A549 (cell line): ENCODE results near the gene TCF4. TPM values are rescaled to one million over a fixed set of nuclear protein-coding genes. Genes with fewer than 3 reads are reported as not detected.

Experiments
- ATAC-seq, 2 experiments: fragments of 200-7000 bp in 1 of 2; fragments of >200 bp in 1 of 2; cut with Nextera tagmentation in 1 of 2; cut with Tn5 transposase in 1 of 2; 3 replicates each; pipeline versions ENCODE4 v1.8.0 to v1.9.1; 2018 to 2020; ENCODE audit warnings: mild to moderate bottlenecking in 1 of 2, moderate library complexity in 1 of 2
- CTCF ChIA-PET: fragments of 300-600 bp; sonication (Branson Sonifier 250); formaldehyde crosslinking; extraction: SDS; loops from one replicate; lab custom pipeline; 2021; ENCODE audit warnings: antibody characterized with exemption, inconsistent platforms; lab: Yijun Ruan, JAX
- POLR2A ChIA-PET: fragments of 350-600 bp; formaldehyde crosslinking; extraction: SDS; loops from one replicate; lab custom pipeline; 2021; ENCODE audit warnings: antibody characterized with exemption, inconsistent platforms; lab: Yijun Ruan, JAX
- DNase-seq, 2 experiments: peaks; one replicate each; pipeline versions ENCODE4 v3.0.0 to v3.0.0-alpha.2; 2011 to 2016; ENCODE audit warnings: low read depth in 1 of 2, low spot score in 1 of 2
- FAIRE-seq: peaks from 2 replicates; lab custom pipeline; 2011; peaks lifted over from hg19 to GRCh38; lab: Jason Lieb, UNC
- H3K27ac ChIP-seq, 2 experiments: fragments of >200 bp; sonication (Bioruptor Twin); formaldehyde crosslinking; 3 replicates each; pipeline ENCODE4 v1.5.1; 2016 to 2017
- H3K4me1 ChIP-seq: fragments of >200 bp; sonication (Bioruptor Twin); formaldehyde crosslinking; 3 replicates; pipeline ENCODE4 v1.6.1; 2016
- H3K4me2 ChIP-seq: fragments of >200 bp; sonication (Bioruptor Twin); formaldehyde crosslinking; 3 replicates; pipeline ENCODE4 v1.6.1; 2016
- H3K4me3 ChIP-seq: fragments of >200 bp; sonication (Bioruptor Twin); formaldehyde crosslinking; 3 replicates; pipeline ENCODE4 v1.5.1; 2016
- H3K9me3 ChIP-seq: fragments of >200 bp; sonication (Bioruptor Twin); formaldehyde crosslinking; 3 replicates; pipeline ENCODE4 v1.6.1; 2016
- CEBPB ChIP-seq, 2 experiments: fragments of >200 bp in 1 of 2; sonication (Bioruptor Twin) in 1 of 2; formaldehyde crosslinking in 1 of 2; IDR thresholded peaks; 2 replicates each; pipeline ENCODE4 v1.6.1; 2012 to 2016
- EHMT2 ChIP-seq: fragments of 200-600 bp; sonication (generic); IDR thresholded peaks from 2 replicates; pipeline ENCODE4 v1.6.1; 2016; ENCODE audit warnings: antibody characterized with exemption, low read depth, mild to moderate bottlenecking, moderate library complexity
- EP300 ChIP-seq, 2 experiments: fragments of >200 bp; sonication (Bioruptor Twin); formaldehyde crosslinking; IDR thresholded peaks; 2 replicates in 1 of 2; 3 replicates in 1 of 2; pipeline ENCODE4 v1.6.1; 2016 to 2017
- GATA3 ChIP-seq: IDR thresholded peaks from 2 replicates; pipeline ENCODE4 v1.6.1; 2012; ENCODE audit warnings: borderline replicate concordance
- HOXB13 ChIP-seq: fragments of 250-450 bp; sonication (Bioruptor Pico); IDR thresholded peaks from 2 replicates; pipeline ENCODE4 v1.5.0; 2020; ENCODE audit warnings: low read depth, mild to moderate bottlenecking, moderate library complexity
- KDM5A ChIP-seq: fragments of 200-600 bp; sonication (generic); IDR thresholded peaks from 2 replicates; pipeline ENCODE4 v1.6.1; 2016; ENCODE audit warnings: antibody characterized with exemption, mild to moderate bottlenecking
- MAFK ChIP-seq: fragments of 450-650 bp; IDR thresholded peaks from 2 replicates; pipeline ENCODE4 v1.6.1; 2014; ENCODE audit not compliant: partially characterized antibody
- MYC ChIP-seq: IDR thresholded peaks from 2 replicates; pipeline ENCODE4 v1.6.1; 2012; ENCODE audit warnings: mild to moderate bottlenecking, inconsistent platforms, low read length, improper control_type of control experiment, borderline replicate concordance
- NR3C1 ChIP-seq: fragments of >200 bp; sonication (Bioruptor Twin); formaldehyde crosslinking; IDR thresholded peaks from 3 replicates; pipeline ENCODE4 v1.6.1; 2017
- PHF8 ChIP-seq: fragments of 200-600 bp; sonication (generic); IDR thresholded peaks from 2 replicates; pipeline ENCODE4 v1.6.1; 2016; ENCODE audit warnings: low read depth, mild to moderate bottlenecking, antibody characterized with exemption, moderate library complexity, borderline replicate concordance
- RCOR1 ChIP-seq: fragments of 150-350 bp; IDR thresholded peaks from 2 replicates; pipeline ENCODE4 v1.6.1; 2014; ENCODE audit warnings: antibody characterized with exemption, low read length, low read depth
- ZFP36 ChIP-seq: fragments of 450-650 bp; IDR thresholded peaks from 2 replicates; pipeline ENCODE4 v1.6.1; 2014; ENCODE audit warnings: borderline replicate concordance; ENCODE audit not compliant: partially characterized antibody
- WGBS: methylation state at CpG from one replicate; pipeline ENCODE4 v1.1.6; 2017; ENCODE audit errors: missing lambda C conversion rate; 5-methylcytosine and 5-hydroxymethylcytosine counted together
- polyA plus RNA-seq, 4 experiments: library from polyadenylated mRNA; depleted of rRNA in 3 of 4; stranded (reverse); fragments of >200 nt; fragmentation: RNase III in 1 of 4; extraction: RNeasy Plus Mini Kit Qiagen cat#74134 plus additional on column Dnase treatment in 1 of 4; gene quantifications; 2 replicates in 3 of 4; 3 replicates in 1 of 4; pipeline ENCODE4 v1.2.3, GENCODE V29; 2011 to 2017
- TF ChIP-seq, protein P1 (sequence below): IDR thresholded peaks from 2 replicates; pipeline ENCODE4 v1.6.1; 2012
- TF ChIP-seq, protein P2 (sequence below): IDR thresholded peaks from 2 replicates; pipeline ENCODE4 v1.6.1; 2012; ENCODE audit warnings: low read depth, borderline replicate concordance
- TF ChIP-seq, protein P3 (sequence below): fragments of >200 bp; sonication (Bioruptor Twin); formaldehyde crosslinking; IDR thresholded peaks from 2 replicates; pipeline ENCODE4 v1.6.1; 2016

Gene TCF4
- polyA plus RNA-seq, 2 of the 4 experiments (the other 2 are of a cell fraction): 3.0 to 4.0 TPM

DNA sequence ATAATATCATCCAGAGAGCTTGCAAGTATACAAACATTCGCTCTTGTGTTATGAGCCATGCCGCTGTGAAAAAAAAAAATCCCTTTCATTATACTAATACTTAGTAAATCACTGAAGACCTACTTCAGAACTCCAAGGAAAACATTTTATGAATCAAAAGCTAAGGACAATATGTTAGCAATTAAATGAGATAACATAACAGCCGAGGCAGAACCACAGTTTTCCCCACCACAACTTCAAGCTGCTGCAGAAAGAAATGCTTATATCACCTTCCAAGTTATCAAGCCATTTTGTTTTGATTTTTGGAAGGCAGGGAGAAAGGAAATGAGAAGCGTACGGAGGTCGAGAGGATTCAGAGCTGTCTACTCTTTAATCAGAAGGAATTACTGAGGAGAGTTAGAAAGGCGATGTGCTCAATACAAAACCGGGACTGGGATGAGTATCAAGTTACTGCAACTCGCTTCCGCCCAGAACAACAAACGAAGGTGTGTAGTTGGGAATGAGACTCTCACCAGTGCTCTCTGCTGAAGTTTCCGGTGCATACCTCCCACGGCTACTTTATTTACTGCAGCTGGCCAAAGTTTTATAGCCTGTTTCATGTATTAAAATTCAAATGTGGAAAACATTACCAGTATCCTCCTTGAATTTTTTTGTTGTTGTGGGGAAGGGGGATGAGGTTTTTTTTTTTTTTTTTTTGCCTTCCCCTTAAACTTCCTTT lies 336.6 kb downstream of the TCF4 start:
- no peak overlapping the region for H3K4me2 ChIP-seq
- CTCF ChIA-PET: interaction anchor here (0.5 to 1.0 kb wide), 3 partner anchors 17 to 1325 kb away, joined by 3 to 5 read pairs (median 5); no protein-coding TSS in a partner anchor
- no peak for ATAC-seq

DNA sequence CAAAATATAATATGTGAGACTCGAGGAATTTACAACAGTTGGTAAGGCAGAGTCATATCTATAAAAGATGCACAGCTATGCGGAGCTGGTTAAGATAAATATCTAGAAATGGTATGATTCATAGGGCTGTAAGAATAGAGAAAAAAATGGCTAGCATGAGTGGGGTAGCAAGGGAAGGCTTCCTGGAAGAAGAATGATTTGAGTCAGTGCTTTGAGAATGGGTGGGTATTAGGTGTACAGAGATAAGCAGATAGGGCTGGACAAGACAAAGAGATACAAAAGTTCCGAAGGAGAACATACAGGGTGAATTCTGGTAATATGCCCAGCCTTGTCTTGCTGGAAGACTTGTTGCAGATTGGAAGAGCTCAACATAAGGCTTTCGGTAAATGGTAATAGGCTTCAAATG lies 337.2 kb downstream of the TCF4 start:
- no peaks in the 10 kb centered on the region for H3K9me3 ChIP-seq
- WGBS: 54% methylated on average over 4 of the region's 4 CpGs
- no peak overlapping the region for H3K4me3 ChIP-seq
- no peak overlapping the region for H3K27ac ChIP-seq
- DNase-seq (no peak), ATAC-seq (no peak), FAIRE-seq (no peak)
- no peaks in the 10 kb centered on the region for H3K4me1 ChIP-seq
- ChIA-PET CTCF (interaction anchor here (0.5 to 1.3 kb wide), 4 partner anchors 16 to 1326 kb away, joined by 3 to 5 read pairs (median 4); no protein-coding TSS in a partner anchor), POLR2A (no interaction called here)
- 0 out of 3 replicates have a peak overlapping the region, but pooled peaks have one; percentile 17 for H3K4me2 ChIP-seq
- TF ChIP-seq GATA3 (peak; percentile 23; the same call in 1 of the 2 replicates), KDM5A (no peak)

More for the DNA sequence above, 336.6 kb downstream of the TCF4 start:
- no peaks in the 10 kb centered on the region for H3K9me3 ChIP-seq
- H3K27ac ChIP-seq: no peak overlapping the region
- no peak for TF ChIP-seq EHMT2
- TF ChIP-seq RCOR1: no peak
- TF ChIP-seq PHF8: no peak
- no peak for TF ChIP-seq HOXB13 (CRISPR knock-in tag)
- no peak overlapping the region for H3K4me3 ChIP-seq
- peaks cover 6% of the 10 kb centered on the region; the same call in 2 of the 3 replicates for H3K4me1 ChIP-seq
- no peak for DNase-seq
- POLR2A ChIA-PET: no interaction called here
- no peak for FAIRE-seq
- 84% methylated on average over 13 of the region's 13 CpGs for WGBS

DNA sequence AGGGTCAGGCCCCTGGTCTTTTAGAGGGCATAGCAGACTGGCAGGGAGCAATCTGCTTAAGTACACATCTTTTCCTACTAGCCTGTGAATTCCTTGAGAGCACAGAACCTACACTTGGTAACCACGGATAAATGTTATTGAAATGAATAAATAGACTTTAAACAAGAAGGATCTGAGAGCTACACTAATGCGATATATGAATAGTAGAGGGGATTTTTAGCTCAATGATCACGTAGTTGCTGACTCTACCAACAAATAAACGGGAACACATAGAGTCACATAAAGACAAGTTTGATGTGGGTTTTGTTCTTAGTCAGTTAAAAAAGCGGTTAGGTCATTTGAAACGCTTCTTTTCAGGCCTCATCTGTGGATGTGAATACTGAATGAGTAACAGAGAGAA lies 338.4 kb downstream of the TCF4 start:
- no peak overlapping the region for H3K4me2 ChIP-seq
- no peak for DNase-seq
- no peak for ATAC-seq
- no peak overlapping the region for H3K4me3 ChIP-seq
- no peak for FAIRE-seq
- 74% methylated on average over 6 of the region's 6 CpGs for WGBS
- CTCF ChIA-PET: interaction anchor here (0.6 to 2.0 kb wide), 3 partner anchors 15 to 73 kb away, joined by 3 to 5 read pairs (median 3); no protein-coding TSS in a partner anchor
- POLR2A ChIA-PET: no interaction called here
- no peaks in the 10 kb centered on the region for H3K9me3 ChIP-seq
- TF ChIP-seq, protein P1, sequence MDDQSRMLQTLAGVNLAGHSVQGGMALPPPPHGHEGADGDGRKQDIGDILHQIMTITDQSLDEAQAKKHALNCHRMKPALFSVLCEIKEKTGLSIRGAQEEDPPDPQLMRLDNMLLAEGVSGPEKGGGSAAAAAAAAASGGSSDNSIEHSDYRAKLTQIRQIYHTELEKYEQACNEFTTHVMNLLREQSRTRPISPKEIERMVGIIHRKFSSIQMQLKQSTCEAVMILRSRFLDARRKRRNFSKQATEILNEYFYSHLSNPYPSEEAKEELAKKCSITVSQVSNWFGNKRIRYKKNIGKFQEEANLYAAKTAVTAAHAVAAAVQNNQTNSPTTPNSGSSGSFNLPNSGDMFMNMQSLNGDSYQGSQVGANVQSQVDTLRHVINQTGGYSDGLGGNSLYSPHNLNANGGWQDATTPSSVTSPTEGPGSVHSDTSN: no peak
- TF ChIP-seq EP300 (IDR thresholded peaks at IDR 0.05): no peak
- no peak for TF ChIP-seq CEBPB (IDR thresholded peaks at IDR 0.05)
- no peak for TF ChIP-seq ZFP36
- TF ChIP-seq, protein P2, sequence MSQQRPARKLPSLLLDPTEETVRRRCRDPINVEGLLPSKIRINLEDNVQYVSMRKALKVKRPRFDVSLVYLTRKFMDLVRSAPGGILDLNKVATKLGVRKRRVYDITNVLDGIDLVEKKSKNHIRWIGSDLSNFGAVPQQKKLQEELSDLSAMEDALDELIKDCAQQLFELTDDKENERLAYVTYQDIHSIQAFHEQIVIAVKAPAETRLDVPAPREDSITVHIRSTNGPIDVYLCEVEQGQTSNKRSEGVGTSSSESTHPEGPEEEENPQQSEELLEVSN: no peak
- TF ChIP-seq KDM5A: no peak
- TF ChIP-seq, protein P3, sequence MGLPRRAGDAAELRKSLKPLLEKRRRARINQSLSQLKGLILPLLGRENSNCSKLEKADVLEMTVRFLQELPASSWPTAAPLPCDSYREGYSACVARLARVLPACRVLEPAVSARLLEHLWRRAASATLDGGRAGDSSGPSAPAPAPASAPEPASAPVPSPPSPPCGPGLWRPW: no peak
- no peak for TF ChIP-seq MAFK
- no peak for TF ChIP-seq PHF8
- no peaks in the 10 kb centered on the region for H3K4me1 ChIP-seq
- H3K27ac ChIP-seq: no peak overlapping the region

DNA sequence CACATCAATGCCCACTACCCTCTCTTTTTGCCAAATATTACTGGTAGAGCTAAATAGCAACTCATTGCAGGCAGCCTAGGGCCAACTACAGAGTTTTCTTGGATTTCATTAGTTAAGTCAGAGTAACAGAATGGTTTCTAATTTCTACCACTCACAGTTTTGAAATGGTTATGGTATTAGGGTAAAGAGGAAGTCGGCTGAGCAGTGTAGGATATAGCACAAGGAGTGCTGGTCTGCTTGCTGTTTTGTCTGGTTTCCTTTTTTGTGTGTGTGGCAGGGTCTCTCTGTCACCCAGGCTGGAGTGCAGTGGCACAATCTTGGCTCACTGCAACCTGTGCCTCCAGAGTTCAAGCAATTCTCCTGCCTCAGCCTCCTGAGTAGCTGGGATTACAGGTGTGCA lies 339.5 kb downstream of the TCF4 start:
- WGBS: 40% methylated on average over 1 of the region's 1 CpG
- FAIRE-seq: no peak
- ChIA-PET POLR2A (no interaction called here), CTCF (interaction anchor here (2.0 kb wide), 1 partner anchor 14 kb away, joined by 5 read pairs; no protein-coding TSS in a partner anchor)
- TF ChIP-seq NR3C1 (no peak), MYC (no peak)
- Histone ChIP-seq H3K27ac (no peak overlapping the region), H3K9me3 (no peaks in the 10 kb centered on the region), H3K4me3 (no peak overlapping the region), H3K4me1 (no peaks in the 10 kb centered on the region), H3K4me2 (no peak overlapping the region)
- no peak for DNase-seq
- no peak for ATAC-seq
